Immature natural killer cell (primary cell): ENCODE results near the gene CREB3. TPM values are rescaled to one million over a fixed set of nuclear protein-coding genes. Genes with fewer than 3 reads are reported as not detected.

Source experiments
- DNase-seq, 3 donors: peaks; one replicate each; pipeline ENCODE4 v3.0.0; 2022; ENCODE audit warnings: mixed read lengths in 1 of 3
- H3K27ac Mint-ChIP-seq, 6 donors: one replicate each; pipeline ENCODE4 v1.8.0; 2020; ENCODE audit warnings: mixed read lengths in 6 of 6, mild to moderate bottlenecking in 5 of 6, inconsistent platforms in 4 of 6, moderate library complexity in 3 of 6
- H3K27me3 Mint-ChIP-seq, 3 donors: one replicate each; pipeline ENCODE4 v1.8.0; 2020 to 2021; ENCODE audit warnings: low read depth in 3 of 3, mild to moderate bottlenecking in 3 of 3, mixed read lengths in 3 of 3, moderate library complexity in 3 of 3, inconsistent platforms in 1 of 3
- H3K36me3 Mint-ChIP-seq, 3 donors: one replicate each; pipeline ENCODE4 v1.8.0; 2020; ENCODE audit warnings: mixed read lengths in 3 of 3, inconsistent platforms in 2 of 3, mild to moderate bottlenecking in 2 of 3
- H3K4me1 Mint-ChIP-seq, 2 donors: one replicate each; pipeline ENCODE4 v1.8.0; 2020; ENCODE audit warnings: inconsistent platforms in 2 of 2, mild to moderate bottlenecking in 2 of 2, mixed read lengths in 2 of 2, moderate library complexity in 1 of 2
- H3K4me3 Mint-ChIP-seq, 5 donors: one replicate each; pipeline ENCODE4 v1.8.0; 2020; ENCODE audit warnings: mild to moderate bottlenecking in 5 of 5, mixed read lengths in 5 of 5, inconsistent platforms in 3 of 5, moderate library complexity in 3 of 5
- H3K9me3 Mint-ChIP-seq, 6 donors: one replicate each; pipeline ENCODE4 v1.8.0; 2020; ENCODE audit warnings: mild to moderate bottlenecking in 6 of 6, mixed read lengths in 6 of 6, inconsistent platforms in 4 of 6, moderate library complexity in 3 of 6
- polyA plus RNA-seq, 3 donors: library from polyadenylated mRNA; unstranded; fragments of 300-500 nt; fragmentation: Illumina TruSeq; gene quantifications; one replicate each; pipeline ENCODE4 v1.2.3, GENCODE V29; 2021

The CREB3 gene
- polyA plus RNA-seq, 3 donors from 2014 or later, result 47.8 to 59.3 (median 50.0) TPM

- Mint-ChIP-seq H3K4me1 (peaks cover 10 to 18% of the 10 kb centered on the region in 2 donors), H3K27me3 (peaks cover 0 to 4% (median 0%) of the 10 kb centered on the region in 3 donors), H3K4me3 (no peak overlapping the region), H3K27ac (no peak overlapping the region), H3K9me3 (no peaks in the 10 kb centered on the region), H3K36me3 (peaks cover 23 to 52% (median 47%) of the 10 kb centered on the region in 3 donors)
- no peak for DNase-seq
Measured at GRCh38 chr9:35723908-35724307, 8.6 kb upstream of the CREB3 start.

GRCh38 chr9:35725362-35725761 is 7.1 kb upstream of the CREB3 start:
- Mint-ChIP-seq H3K9me3 (no peaks in the 10 kb centered on the region), H3K4me1 (peaks cover 10 to 18% of the 10 kb centered on the region in 2 donors), H3K27ac (peak overlapping the region in 2 of 6 donors; percentile 29 to 36), H3K4me3 (peak overlapping the region in 1 of 5 donors; percentile 21), H3K36me3 (peaks cover 16 to 41% (median 39%) of the 10 kb centered on the region in 3 donors), H3K27me3 (peaks cover 0 to 2% (median 0%) of the 10 kb centered on the region in 3 donors)
- DNase-seq, result no peak

GRCh38 chr9:35726931-35727330 is 5.5 kb upstream of the CREB3 start:
- peaks cover 13 to 33% (median 30%) of the 10 kb centered on the region in 3 donors for H3K36me3 Mint-ChIP-seq
- peaks cover 10 to 16% of the 10 kb centered on the region in 2 donors for H3K4me1 Mint-ChIP-seq
- peaks cover 0 to 2% (median 0%) of the 10 kb centered on the region in 3 donors for H3K27me3 Mint-ChIP-seq
- no peaks in the 10 kb centered on the region for H3K9me3 Mint-ChIP-seq
- peak; percentile 30 to 45 (median 35) for DNase-seq
- no peak overlapping the region for H3K4me3 Mint-ChIP-seq
- H3K27ac Mint-ChIP-seq, result peak overlapping the region in 1 of 6 donors; percentile 93

- no peak for DNase-seq
- no peak overlapping the region for H3K4me3 Mint-ChIP-seq
- peaks cover 13 to 17% of the 10 kb centered on the region in 2 donors for H3K4me1 Mint-ChIP-seq
- no peak overlapping the region for H3K27ac Mint-ChIP-seq
- no peaks in the 10 kb centered on the region for H3K9me3 Mint-ChIP-seq
- peaks cover 0 to 2% (median 0%) of the 10 kb centered on the region in 3 donors for H3K27me3 Mint-ChIP-seq
- H3K36me3 Mint-ChIP-seq, result peaks cover 8 to 25% (median 23%) of the 10 kb centered on the region in 3 donors
Measured at GRCh38 chr9:35727676-35728040, 4.8 kb upstream of the CREB3 start.

GRCh38 chr9:35728041-35728971 is 4.2 kb upstream of the CREB3 start:
- peak; percentile 64 to 67 (median 64) for DNase-seq
- H3K4me1 Mint-ChIP-seq, result peaks cover 20 to 24% of the 10 kb centered on the region in 2 donors
- H3K27ac Mint-ChIP-seq, result no peak overlapping the region
- H3K9me3 Mint-ChIP-seq, result no peaks in the 10 kb centered on the region
- peaks cover 0 to 2% (median 0%) of the 10 kb centered on the region in 3 donors for H3K27me3 Mint-ChIP-seq
- peaks cover 8 to 21% (median 18%) of the 10 kb centered on the region in 3 donors for H3K36me3 Mint-ChIP-seq
- no peak overlapping the region for H3K4me3 Mint-ChIP-seq

GRCh38 chr9:35729101-35729500 is 3.4 kb upstream of the CREB3 start:
- DNase-seq, result no peak
- H3K4me1 Mint-ChIP-seq, result peaks cover 21 to 28% of the 10 kb centered on the region in 2 donors
- no peak overlapping the region for H3K27ac Mint-ChIP-seq
- peaks cover 8 to 16% (median 14%) of the 10 kb centered on the region in 3 donors for H3K36me3 Mint-ChIP-seq
- no peak overlapping the region for H3K4me3 Mint-ChIP-seq
- no peaks in the 10 kb centered on the region for H3K9me3 Mint-ChIP-seq
- peaks cover 0 to 2% (median 0%) of the 10 kb centered on the region in 3 donors for H3K27me3 Mint-ChIP-seq

- peaks cover 17 to 23% of the 10 kb centered on the region in 2 donors for H3K4me1 Mint-ChIP-seq
- H3K9me3 Mint-ChIP-seq, result no peaks in the 10 kb centered on the region
- peaks cover 0 to 1% (median 0%) of the 10 kb centered on the region in 3 donors for H3K27me3 Mint-ChIP-seq
- DNase-seq, result peak; percentile 42 to 55 (median 49)
- H3K36me3 Mint-ChIP-seq, result peaks cover 2 to 9% (median 7%) of the 10 kb centered on the region in 3 donors
- no peak overlapping the region for H3K4me3 Mint-ChIP-seq
- no peak overlapping the region for H3K27ac Mint-ChIP-seq
Measured at GRCh38 chr9:35729700-35730485, 2.6 kb upstream of the CREB3 start.

GRCh38 chr9:35730486-35730854 is 2.0 kb upstream of the CREB3 start:
- Mint-ChIP-seq H3K27me3 (no peaks in the 10 kb centered on the region), H3K36me3 (peaks cover 0 to 10% (median 4%) of the 10 kb centered on the region in 3 donors), H3K4me1 (peaks cover 13 to 22% of the 10 kb centered on the region in 2 donors), H3K4me3 (no peak overlapping the region), H3K27ac (no peak overlapping the region), H3K9me3 (no peaks in the 10 kb centered on the region)
- DNase-seq, result no peak

GRCh38 chr9:35731415-35732184 is 866 bp upstream of the CREB3 start:
- DNase-seq, result no peak
- Mint-ChIP-seq H3K9me3 (no peaks in the 10 kb centered on the region), H3K36me3 (peaks cover 0 to 11% (median 0%) of the 10 kb centered on the region in 3 donors), H3K4me1 (peaks cover 18 to 26% of the 10 kb centered on the region in 2 donors), H3K27me3 (no peaks in the 10 kb centered on the region), H3K4me3 (peak overlapping the region in 2 of 5 donors; percentile 92 to 96), H3K27ac (peak overlapping the region in 4 of 6 donors; percentile 94 to 96 (median 94))

GRCh38 chr9:35732800-35733541 is 505 bp downstream of the CREB3 start:
- Mint-ChIP-seq H3K9me3 (no peaks in the 10 kb centered on the region), H3K4me1 (peaks cover 18 to 26% of the 10 kb centered on the region in 2 donors), H3K27me3 (no peaks in the 10 kb centered on the region), H3K27ac (peak overlapping the region in 4 of 6 donors; percentile 94 to 96 (median 94)), H3K36me3 (peaks cover 0 to 19% (median 5%) of the 10 kb centered on the region in 3 donors), H3K4me3 (peak overlapping the region in 2 of 5 donors; percentile 92 to 96)
- DNase-seq, result no peak

GRCh38 chr9:35734096-35734495 is 1.6 kb downstream of the CREB3 start:
- H3K4me1 Mint-ChIP-seq, result peaks cover 18 to 26% of the 10 kb centered on the region in 2 donors
- DNase-seq, result no peak
- peak overlapping the region in 1 of 6 donors; percentile 68 for H3K27ac Mint-ChIP-seq
- peak overlapping the region in 1 of 5 donors; percentile 25 for H3K4me3 Mint-ChIP-seq
- H3K9me3 Mint-ChIP-seq, result no peaks in the 10 kb centered on the region
- no peaks in the 10 kb centered on the region for H3K27me3 Mint-ChIP-seq
- H3K36me3 Mint-ChIP-seq, result peaks cover 5 to 30% (median 7%) of the 10 kb centered on the region in 3 donors

GRCh38 chr9:35736201-35736633 is 3.8 kb downstream of the CREB3 start:
- Mint-ChIP-seq H3K27me3 (no peaks in the 10 kb centered on the region), H3K4me3 (no peak overlapping the region), H3K4me1 (peaks cover 18 to 26% of the 10 kb centered on the region in 2 donors), H3K36me3 (peaks cover 8 to 37% (median 9%) of the 10 kb centered on the region in 3 donors), H3K27ac (peak overlapping the region in 5 of 6 donors; percentile 40 to 50 (median 45)), H3K9me3 (no peaks in the 10 kb centered on the region)
- DNase-seq, result peak; percentile 56 to 64 (median 56)
